Ovary (tissue), 3 donors: ENCODE measurements around the gene CHD5.

ENCODE experiments used
- CTCF ChIP-seq, 3 donors: fragments of 450-650 bp in 2 of 3; fragments of 200-600 bp in 1 of 3; IDR thresholded peaks; one replicate each; pipeline versions ENCODE4 v1.5.1 to v1.8.0; 2016 to 2022; ENCODE audit warnings: antibody characterized with exemption in 3 of 3, mild to moderate bottlenecking in 1 of 3
- EP300 ChIP-seq: sonication (generic); formaldehyde crosslinking; IDR thresholded peaks from one replicate; pipeline ENCODE4 v1.6.1; 2017; ENCODE audit warnings: antibody characterized with exemption
- POLR2A ChIP-seq: fragments of 450-650 bp; IDR thresholded peaks from one replicate; pipeline ENCODE4 v1.6.1; 2017; ENCODE audit warnings: antibody characterized with exemption, mild to moderate bottlenecking, moderate library complexity
- donor health status: DM: no; HTN: no; CAD: no.

- no peak for TF ChIP-seq EP300
- no peak for TF ChIP-seq CTCF (IDR thresholded peaks at IDR 0.05)
- TF ChIP-seq POLR2A: no peak
These were observed 50.1 kb downstream of the CHD5 start for GRCh38 chr1:6130036-6130435.
